Measurements from ENCODE around the gene CD2. TPM values are rescaled to one million over a fixed set of nuclear protein-coding genes. Genes with fewer than 3 reads are reported as not detected.
A peak's percentile ranks its signal among the peaks of the same experiment; 100 is the strongest.

CD2 gene
- total RNA-seq, 4 donors from 2014 or later: 0.42 to 4.3 (median 0.90) TPM

DNA sequence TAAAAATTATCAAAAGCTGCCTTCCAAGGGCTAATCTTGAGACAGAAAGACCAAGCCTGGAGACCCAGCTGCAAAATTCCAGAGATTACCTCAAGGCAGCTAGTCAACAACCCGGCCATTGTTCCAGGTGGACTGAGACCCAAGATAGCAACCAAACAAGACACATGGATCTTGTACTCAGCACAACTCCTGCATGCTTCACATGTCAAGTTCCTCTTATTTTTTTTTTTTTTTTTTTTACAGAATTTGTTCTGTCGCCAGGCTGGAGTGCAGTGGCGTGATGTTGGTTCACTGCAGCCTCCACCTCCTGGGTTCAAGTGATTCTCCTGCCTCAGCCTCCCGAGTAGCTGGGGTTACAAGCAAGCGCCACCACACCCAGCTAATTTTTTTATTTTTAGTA lies 40.1 kb downstream of the CD2 start:
- Histone ChIP-seq H3K9me3 (peaks cover 0 to 4% (median 0%) of the 10 kb centered on the region in 4 donors), H3K27ac (replicated peaks in 1 of 4) (no peak overlapping the region), H3K4me3 (no peak overlapping the region), H3K4me1 (no peaks in the 10 kb centered on the region), H3K27me3 (peaks cover 0 to 36% (median 0%) of the 10 kb centered on the region in 4 donors), H3K36me3 (no peaks in the 10 kb centered on the region)
- no peak for DNase-seq (ENCODE audit: extremely low spot score)
- TF ChIP-seq, protein P1, sequence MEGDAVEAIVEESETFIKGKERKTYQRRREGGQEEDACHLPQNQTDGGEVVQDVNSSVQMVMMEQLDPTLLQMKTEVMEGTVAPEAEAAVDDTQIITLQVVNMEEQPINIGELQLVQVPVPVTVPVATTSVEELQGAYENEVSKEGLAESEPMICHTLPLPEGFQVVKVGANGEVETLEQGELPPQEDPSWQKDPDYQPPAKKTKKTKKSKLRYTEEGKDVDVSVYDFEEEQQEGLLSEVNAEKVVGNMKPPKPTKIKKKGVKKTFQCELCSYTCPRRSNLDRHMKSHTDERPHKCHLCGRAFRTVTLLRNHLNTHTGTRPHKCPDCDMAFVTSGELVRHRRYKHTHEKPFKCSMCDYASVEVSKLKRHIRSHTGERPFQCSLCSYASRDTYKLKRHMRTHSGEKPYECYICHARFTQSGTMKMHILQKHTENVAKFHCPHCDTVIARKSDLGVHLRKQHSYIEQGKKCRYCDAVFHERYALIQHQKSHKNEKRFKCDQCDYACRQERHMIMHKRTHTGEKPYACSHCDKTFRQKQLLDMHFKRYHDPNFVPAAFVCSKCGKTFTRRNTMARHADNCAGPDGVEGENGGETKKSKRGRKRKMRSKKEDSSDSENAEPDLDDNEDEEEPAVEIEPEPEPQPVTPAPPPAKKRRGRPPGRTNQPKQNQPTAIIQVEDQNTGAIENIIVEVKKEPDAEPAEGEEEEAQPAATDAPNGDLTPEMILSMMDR (IDR thresholded peaks at IDR 0.05): no peak
- TF ChIP-seq EP300 (IDR thresholded peaks at IDR 0.05): no peak
- TF ChIP-seq POLR2A (IDR thresholded peaks at IDR 0.05; ENCODE audit: low read depth): no peak
- TF ChIP-seq POLR2AphosphoS5 (IDR thresholded peaks at IDR 0.05): no peak
- intact Hi-C loops (cut with DNase I): no loop called here
- whole genome bisulfite sequencing: 72% methylated on average over 5 of the region's 5 CpGs

- DNase-seq (ENCODE audit: extremely low spot score): no peak
- intact Hi-C loops (cut with DNase I): no loop called here
- 80% methylated on average over 4 of the region's 4 CpGs for WGBS
- peaks cover 0 to under 1% (median 0%) of the 10 kb centered on the region in 4 donors for H3K9me3 ChIP-seq
- TF ChIP-seq EP300 (IDR thresholded peaks at IDR 0.05): no peak
- no peak for TF ChIP-seq POLR2AphosphoS5 (IDR thresholded peaks at IDR 0.05)
- no peak for TF ChIP-seq POLR2A (IDR thresholded peaks at IDR 0.05; ENCODE audit: low read depth)
- TF ChIP-seq, protein P1 (IDR thresholded peaks at IDR 0.05): no peak
- peaks cover 0 to 37% (median 0%) of the 10 kb centered on the region in 4 donors for H3K27me3 ChIP-seq
- H3K4me3 ChIP-seq: no peak overlapping the region
- H3K4me1 ChIP-seq: no peaks in the 10 kb centered on the region
- no peak overlapping the region for H3K27ac ChIP-seq (replicated peaks in 1 of 4)
- H3K36me3 ChIP-seq: no peaks in the 10 kb centered on the region
Observed at GRCh38 chr1:116794804-116795481, 40.7 kb downstream of the CD2 start.

GRCh38 chr1:116795482-116795829 lies 41.2 kb downstream of the CD2 start:
- no peak for DNase-seq (ENCODE audit: extremely low spot score)
- H3K27me3 ChIP-seq: peaks cover 0 to 37% (median 0%) of the 10 kb centered on the region in 4 donors
- intact Hi-C loops (cut with DNase I): no loop called here
- H3K27ac ChIP-seq (replicated peaks in 1 of 4): no peak overlapping the region
- no peaks in the 10 kb centered on the region for H3K4me1 ChIP-seq
- TF ChIP-seq EP300 (IDR thresholded peaks at IDR 0.05) (no peak), POLR2AphosphoS5 (IDR thresholded peaks at IDR 0.05) (no peak), POLR2A (IDR thresholded peaks at IDR 0.05; ENCODE audit: low read depth) (no peak)
- TF ChIP-seq, protein P1 (IDR thresholded peaks at IDR 0.05): no peak
- H3K36me3 ChIP-seq: no peaks in the 10 kb centered on the region
- no peaks in the 10 kb centered on the region for H3K9me3 ChIP-seq
- whole genome bisulfite sequencing: 100% methylated on average over 2 of the region's 3 CpGs
- H3K4me3 ChIP-seq: no peak overlapping the region

DNA sequence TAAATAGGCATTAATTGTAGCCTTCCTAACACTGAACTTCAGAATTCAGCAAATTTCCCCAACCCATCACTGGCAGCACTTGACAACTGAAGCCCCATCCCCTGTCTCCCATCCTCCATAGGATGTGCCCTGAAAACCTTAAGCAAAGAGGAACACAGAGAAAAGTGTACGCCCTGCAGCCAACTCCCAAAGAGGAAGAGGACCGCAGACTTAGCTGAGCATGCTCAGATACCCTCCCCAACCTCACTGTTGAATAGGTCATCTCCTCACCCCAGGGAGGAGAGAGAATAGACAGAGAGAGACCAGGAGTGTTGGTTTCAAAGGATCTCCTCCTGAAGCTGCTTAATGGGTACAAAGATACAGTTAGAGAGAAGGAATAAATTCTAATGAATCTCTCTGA lies 50.5 kb downstream of the CD2 start:
- no peak for TF ChIP-seq POLR2AphosphoS5 (IDR thresholded peaks at IDR 0.05)
- Histone ChIP-seq H3K27me3 (no peaks in the 10 kb centered on the region), H3K9me3 (no peaks in the 10 kb centered on the region), H3K4me1 (no peaks in the 10 kb centered on the region), H3K4me3 (no peak overlapping the region), H3K27ac (replicated peaks in 1 of 4) (no peak overlapping the region), H3K36me3 (no peaks in the 10 kb centered on the region)
- 91% methylated on average over 2 of the region's 2 CpGs for WGBS
- intact Hi-C loops (cut with DNase I): no loop called here
- peak; percentile 50 for DNase-seq (ENCODE audit: extremely low spot score)

GRCh38 chr1:116805398-116805797 lies 51.2 kb downstream of the CD2 start:
- intact Hi-C loops (cut with DNase I): no loop called here
- H3K9me3 ChIP-seq: no peaks in the 10 kb centered on the region
- H3K36me3 ChIP-seq: no peaks in the 10 kb centered on the region
- DNase-seq (ENCODE audit: extremely low spot score): no peak
- 84% methylated on average over 2 of the region's 2 CpGs for WGBS
- no peak for TF ChIP-seq POLR2AphosphoS5 (IDR thresholded peaks at IDR 0.05)
- TF ChIP-seq EP300 (IDR thresholded peaks at IDR 0.05): no peak
- TF ChIP-seq, protein P1 (IDR thresholded peaks at IDR 0.05): no peak
- H3K27ac ChIP-seq (replicated peaks in 1 of 4): no peak overlapping the region
- H3K4me1 ChIP-seq: no peaks in the 10 kb centered on the region
- H3K4me3 ChIP-seq: no peak overlapping the region
- H3K27me3 ChIP-seq: no peaks in the 10 kb centered on the region

All from esophagus muscularis mucosa (tissue), 4 donors.